ENCODE data around the gene SPOCD1.

SPOCD1 gene

DNA sequence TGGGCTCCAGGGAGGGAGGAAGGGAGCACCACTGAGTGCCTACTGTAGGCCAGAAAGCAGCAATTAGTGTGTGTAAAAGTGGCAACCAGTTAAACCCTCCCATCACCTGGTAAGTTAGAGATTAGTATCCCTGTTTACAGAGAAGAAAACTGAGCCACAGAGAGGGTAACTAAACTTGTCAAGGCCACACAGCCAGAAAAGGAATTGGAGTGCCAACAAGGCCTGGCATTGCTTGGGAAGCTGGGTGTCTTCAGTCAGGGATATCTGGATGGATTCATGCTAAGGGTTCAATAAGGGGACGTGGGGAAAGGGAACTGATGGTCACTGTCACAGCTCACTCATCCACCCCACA is 28.1 kb downstream of the SPOCD1 start:
- no peak for DNase-seq (ENCODE audit: low read depth, low spot score)

DNA sequence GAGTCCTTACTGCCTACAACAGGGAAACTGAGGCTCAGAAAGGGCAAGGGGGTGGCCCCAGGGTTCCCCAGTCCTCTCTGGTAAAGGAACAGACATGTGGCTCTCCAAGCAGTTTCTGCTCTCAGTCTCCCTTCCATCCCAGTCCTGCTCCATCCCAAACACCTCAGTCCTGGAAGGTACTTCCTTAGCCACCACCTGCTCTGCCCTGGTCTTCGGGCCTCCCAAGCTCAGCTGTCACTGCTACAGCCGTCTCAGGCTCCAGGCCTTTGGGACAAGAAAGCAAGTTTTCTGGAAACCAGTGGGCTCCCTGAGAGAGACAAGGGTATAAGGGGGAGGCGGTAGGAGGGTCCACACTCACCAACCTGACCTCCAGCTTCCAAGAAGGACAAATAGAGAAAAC is 28.6 kb downstream of the SPOCD1 start:
- DNase-seq (ENCODE audit: low read depth, low spot score) = no peak

DNA sequence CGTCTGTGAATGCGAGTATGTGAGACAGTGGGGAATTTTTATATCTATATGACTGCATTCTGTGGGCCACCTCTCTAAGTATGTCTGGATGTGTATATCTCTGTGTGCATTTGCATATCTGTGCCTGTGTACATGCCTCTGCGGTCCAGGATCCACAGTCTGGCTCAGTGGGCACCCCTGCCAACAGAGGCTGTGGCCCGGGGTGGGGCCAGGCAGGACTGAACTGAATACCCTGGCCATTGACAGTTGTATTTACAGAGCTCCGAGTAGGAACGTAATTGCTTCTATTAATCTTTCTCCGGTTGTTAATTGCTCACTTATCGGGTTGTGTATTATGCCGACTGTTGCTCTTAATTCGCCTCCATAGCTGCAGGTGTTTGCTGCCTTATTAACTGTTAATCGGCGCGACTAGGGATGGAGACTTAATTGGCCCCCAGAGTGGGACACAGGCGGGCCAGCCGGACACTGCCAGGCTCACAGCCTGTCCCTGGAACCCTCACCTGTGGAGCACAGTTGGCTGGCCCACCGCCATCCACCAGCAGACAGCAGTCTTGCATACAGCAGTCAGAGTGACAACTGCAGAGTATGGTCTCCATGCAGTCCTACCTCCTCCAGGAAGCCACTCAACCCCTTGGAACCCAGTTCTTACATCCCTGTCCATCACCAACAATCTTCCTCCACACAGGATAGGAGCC is 29.3 kb downstream of the SPOCD1 start:
- DNase-seq (ENCODE audit: low read depth, low spot score) = no peak

DNA sequence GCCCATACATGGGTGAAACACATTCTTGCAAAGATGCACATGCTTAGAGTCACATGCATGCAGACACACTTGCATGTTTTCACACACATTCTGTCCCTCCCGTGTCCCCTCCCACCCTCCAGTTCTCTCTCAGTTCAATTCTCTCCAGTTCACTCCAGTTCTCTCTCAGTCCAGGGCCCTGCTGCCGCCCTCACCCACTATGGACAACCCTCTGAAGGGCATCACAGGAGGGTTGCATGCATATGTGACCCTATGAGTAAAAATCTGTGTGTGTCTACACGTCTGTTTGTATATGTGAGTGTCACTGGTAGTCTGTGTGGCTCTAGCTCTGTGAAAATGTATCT is 29.9 kb downstream of the SPOCD1 start:
- no peak for DNase-seq (ENCODE audit: low read depth, low spot score)

DNA sequence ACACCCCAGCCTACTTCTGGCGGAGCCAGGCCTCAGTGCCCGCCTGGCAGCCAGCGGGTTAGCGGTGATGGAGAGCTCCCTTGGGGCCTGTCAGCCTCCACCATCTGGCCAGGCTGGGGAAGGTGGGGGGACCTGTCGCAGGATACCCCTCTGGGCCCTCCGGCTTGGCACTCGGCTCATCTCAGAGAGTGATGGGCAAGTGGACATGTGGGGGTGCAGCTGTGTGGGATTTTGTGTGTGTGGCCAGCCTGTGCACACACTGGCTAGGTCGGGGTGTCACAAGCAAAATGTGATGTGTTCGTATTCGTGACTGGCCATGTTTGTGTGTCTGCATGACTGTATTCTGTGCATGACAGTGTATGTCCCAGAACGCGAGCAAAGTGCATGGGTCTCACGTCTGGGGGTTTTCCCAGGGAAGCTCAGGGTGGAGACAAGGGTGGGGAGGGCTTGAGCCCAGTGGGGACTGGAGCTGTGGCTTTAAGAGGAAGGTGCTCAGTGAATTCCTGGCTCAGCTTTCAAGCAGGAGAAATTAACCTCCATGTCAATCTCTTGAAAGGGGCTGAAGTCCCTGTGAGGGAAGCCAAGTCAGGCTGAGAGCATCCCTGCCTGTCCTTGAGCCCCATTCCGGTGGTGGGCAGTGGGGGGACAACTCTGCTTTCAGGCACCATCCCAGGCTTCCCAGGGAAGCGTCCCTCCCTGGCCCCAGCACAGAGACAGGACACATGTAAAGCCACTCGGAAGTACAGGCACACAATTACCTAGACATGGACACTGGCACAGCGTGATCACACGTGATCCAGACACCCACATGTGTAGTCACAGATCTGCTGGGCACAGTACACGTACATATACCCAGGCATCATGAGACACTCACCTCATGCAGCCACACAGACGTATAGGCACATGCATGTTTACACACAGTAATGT is 30.5 kb downstream of the SPOCD1 start:
- DNase-seq (ENCODE audit: low read depth, low spot score) = no peak

DNA sequence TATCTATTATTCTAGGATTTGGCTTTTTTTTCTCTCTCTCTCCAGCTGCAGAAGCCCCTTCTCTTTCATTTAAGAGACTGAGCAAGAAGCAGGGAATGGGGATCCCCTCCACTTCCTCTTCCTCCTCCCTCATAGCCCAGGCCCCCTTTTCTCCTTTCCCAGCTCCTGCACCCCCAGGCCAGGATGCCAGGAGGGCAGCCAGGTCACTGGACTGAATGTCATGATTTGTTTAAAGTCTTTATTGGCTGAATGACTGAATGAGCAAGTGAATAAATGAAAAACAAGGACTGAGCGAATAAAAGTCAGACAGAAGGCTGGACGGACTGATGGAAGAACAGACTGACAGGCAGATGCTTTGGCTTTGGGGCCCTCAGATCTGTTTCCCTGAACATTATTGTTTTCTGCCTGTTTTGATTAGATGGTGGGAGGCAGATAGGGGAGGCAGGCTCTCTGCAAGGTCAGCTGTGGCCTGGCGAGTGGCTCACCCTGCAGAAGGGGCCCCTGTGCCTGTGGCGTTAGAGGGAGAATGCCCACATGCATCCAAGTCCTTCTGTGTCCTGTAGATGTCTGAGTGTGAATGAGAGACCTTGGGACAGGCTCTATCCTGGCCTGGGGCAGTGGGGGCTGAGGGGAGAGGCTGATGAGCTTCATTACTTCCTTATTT is 31.3 kb downstream of the SPOCD1 start:
- DNase-seq (ENCODE audit: low read depth, low spot score) = no peak

DNA sequence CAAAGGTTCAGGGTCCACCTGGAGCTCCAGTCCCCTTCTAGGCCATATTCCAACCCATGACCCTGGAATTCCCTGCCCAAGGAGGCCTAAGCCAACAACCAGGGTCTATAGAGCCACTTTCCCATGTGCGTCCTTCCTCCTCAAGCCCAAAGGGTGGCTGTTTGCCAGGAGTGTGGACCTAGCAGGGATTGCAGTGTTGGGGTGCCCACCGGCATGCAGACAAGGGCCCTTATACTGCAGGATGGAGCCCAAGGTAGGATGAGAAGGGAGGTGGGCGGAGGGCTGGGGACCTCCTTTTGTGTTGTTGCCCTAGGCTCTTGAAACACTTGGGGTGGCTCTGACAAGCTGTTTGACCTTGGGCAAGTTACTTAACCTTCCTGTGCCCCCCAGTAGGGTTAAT is 32.0 kb downstream of the SPOCD1 start:
- DNase-seq (ENCODE audit: low read depth, low spot score) = no peak

DNA sequence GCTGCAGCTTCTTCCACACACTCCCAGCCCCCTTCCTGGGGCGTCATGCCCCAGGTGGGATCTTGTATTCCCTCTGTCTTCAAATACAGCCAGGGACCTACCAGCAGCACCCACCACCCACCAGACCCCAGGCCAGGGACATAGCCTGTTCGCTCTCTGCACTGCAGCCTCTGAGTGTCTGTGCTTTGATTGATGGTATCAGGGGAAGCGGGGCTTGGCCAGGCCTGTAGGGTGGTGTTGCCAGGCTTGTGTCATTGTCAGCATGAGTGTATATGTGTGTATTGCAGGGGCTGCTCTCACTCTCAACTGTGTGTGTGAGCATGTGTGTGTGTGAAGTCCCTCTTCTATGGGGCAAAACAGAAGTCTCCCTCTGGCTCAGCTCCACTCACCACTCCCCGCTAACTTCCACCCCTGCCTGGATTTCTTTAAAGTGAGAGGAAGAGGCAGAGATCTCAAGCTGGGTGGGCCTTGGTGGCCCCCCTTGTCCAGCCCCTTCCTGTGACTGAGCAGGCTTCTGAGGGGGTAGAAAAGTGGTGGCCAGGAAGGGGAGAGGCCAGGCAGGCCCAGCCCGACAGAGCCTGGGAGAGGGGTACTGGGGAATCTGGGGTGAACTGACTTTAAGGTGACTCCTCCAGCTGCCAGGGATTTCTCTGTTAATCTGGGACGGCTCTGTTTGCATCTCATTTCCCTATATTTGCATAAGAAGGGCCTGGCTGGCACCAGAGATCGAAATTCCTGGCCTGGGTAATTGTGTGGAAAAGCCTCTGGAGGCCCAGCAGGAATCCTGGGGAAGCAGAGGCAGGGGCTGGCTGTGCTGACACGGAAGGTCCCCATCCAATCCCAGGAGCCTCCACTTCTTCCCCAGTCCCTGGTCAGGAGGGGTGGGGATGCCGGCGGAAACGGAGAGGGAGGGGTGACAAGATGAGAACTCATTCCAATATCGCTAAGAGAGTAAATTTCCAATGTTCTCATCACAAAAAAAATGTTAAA is 33.1 kb downstream of the SPOCD1 start:
- no peak for DNase-seq (ENCODE audit: low read depth, low spot score)

DNA sequence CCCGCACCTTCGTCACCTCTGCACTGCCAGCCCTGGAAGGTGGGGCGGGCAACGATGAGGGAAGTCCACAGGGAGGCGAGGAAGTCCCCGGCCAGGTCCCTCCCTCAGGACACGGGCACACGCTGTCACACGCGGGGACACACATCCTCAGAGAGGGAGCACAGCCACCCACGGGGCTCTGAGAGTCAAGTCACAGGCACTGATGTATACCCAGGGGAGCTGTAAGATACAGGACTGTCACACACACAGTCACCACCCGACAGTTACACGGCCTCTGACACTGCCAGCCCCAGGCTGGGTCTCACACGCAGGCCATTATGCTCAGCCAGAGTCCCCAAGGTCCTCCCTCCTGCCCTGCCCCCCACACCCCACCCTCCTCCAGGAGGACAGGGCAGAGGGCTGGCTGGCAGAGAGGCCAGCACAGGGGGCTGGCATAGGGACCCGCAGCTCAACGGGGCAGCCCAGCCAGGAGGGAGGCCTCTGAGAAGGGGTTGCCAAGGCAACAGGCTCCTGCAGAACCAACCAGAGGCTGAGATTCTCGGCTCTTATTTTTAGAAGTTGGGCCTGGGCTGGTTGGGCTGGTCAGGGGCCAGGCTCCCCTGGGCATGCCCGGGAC is 34.0 kb downstream of the SPOCD1 start:
- no peak for DNase-seq (ENCODE audit: low read depth, low spot score)

DNA sequence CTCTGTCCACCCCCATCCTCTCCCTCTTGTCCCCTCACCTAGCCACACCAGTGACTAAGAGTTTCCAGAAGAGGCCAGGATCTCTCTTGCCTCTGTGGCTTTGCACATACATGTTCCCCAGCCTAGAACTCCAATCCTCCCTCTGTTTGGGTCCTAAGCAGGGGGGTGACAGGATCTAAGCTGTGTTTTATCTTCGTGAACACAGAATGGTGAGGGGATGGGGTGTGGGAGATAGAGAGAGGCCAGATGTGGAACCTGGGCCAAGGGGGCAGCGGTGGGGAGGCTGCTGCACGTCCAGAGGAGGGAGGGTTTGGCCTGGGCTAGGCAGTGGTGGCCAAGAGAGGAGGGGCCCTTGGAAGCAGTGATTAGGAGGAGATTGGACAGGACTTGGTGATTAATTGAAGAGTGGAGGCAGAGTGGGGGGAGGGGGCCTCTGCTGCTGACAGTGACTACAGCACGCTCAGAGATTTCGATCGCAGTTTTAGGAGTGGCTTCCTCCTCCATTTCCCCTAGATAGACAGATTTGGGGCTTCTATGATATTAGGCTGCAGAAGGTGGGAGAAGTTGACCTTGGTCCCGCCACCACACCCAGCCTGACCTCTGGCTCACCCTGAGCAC is 34.6 kb downstream of the SPOCD1 start:
- DNase-seq (ENCODE audit: low read depth, low spot score) = no peak

DNA sequence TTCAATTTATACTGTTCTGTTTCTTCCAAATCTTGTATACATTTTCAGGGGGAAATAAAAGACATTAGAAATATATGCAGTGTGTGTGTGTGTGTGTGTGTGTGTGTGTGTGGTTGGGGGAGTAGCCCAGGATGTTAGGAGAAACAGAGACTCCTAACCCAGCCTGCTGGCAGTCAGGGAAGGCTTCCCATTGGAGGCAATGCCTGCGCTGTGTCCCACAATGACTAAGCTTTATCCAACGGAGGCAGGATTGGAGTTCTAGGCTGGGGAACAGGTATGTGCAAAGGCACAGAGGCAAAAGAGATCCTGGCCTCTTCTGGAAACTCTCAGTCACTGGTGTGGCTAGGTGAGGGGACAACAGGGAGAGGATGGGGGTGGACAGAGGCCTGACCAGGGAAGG is 35.2 kb downstream of the SPOCD1 start:
- DNase-seq (ENCODE audit: low read depth, low spot score) = no peak

DNA sequence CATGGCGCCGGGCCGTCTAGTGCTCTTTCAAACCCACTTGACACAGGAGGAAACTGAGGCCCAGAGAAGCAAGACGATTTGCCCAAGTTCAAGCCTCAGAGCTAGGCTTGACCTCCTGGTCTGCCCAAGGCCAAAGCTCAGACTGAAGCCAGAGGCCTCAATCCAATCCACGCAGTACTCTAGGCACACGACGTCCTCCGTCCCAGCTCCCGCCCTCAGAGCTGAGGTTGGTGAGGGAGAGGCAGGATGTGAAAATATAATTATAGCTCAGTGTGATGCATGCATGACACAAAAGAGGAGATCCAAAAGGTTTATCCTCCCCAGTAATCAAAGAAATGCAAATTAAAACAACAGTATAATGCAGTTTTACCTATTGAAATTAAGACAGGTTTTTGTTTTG is 36.1 kb downstream of the SPOCD1 start:
- no peak for DNase-seq (ENCODE audit: low read depth, low spot score)

DNA sequence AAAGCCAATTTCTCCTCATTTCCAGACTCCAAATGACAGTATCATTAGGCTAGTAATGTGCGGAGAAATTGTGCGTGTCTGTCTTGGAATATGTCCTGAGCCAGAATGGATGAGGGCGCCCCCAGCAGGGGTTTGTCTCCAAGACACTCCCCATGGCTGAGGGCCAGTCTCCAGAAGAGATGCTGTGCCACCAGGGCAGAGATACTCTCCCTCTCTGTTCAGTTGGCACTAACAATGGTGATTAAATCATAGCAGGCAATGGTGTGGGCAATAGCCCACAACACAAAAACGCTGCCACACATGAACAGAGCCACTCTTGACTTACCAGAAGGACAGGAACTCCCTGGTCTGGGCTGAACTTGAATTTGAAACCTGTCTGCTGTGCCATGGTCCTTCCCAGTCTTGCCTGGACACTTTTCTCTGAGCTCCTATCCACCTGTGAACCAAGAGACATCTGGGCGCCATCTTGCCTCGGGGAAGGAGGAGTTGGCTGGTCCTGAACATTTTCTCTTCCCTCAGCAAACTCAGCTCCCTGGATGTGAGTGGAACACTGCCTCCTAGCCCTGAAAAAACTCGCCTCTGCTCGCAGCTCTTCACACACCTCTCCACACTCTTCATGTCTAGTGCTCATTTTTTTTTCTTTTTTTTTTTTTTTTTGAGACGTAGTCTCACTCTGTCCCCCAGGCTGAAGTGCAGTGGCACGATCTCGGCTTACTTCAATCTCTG is 36.9 kb downstream of the SPOCD1 start:
- DNase-seq (ENCODE audit: low read depth, low spot score) = no peak

DNA sequence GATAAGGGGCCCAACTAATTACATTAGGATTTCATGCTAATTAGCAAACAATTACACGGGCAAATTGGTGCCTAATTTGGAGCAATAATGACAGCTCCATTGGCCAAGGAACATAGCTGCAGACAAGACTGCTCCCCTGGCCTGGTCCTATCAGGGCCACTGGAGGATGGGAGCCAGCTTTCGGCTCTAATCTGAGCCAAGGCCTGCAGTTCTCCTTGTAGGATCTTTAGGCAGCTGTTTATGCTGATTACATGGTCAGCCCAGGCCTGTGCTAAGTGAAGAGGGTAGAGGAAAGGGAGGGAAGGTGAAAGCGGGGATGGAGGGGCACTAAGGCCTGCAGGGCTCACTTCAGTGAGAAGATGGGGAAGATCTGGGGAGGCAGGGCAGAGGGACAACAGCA is 39.3 kb downstream of the SPOCD1 start:
- no peak for DNase-seq (ENCODE audit: low read depth, low spot score)

DNA sequence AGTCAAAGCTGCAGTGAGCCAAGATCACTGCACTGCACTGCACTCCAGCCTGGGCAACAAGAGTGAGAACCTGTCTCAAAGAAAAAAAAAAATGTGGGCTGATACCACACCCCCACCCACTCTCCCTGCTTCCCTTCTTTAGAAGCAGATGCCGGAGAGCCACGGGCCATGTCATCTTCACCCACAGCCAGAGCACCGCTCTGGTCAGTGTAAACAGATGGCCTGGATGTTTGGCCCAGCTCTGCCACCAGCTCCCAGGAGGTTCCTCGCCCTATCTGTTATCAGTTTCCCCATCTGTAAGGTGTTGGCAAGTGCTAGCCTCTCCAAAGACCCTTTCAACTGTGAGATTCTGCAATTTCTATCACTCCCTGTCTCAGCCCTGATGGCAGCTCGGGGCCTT is 39.8 kb downstream of the SPOCD1 start:
- no peak for DNase-seq (ENCODE audit: low read depth, low spot score)

DNA sequence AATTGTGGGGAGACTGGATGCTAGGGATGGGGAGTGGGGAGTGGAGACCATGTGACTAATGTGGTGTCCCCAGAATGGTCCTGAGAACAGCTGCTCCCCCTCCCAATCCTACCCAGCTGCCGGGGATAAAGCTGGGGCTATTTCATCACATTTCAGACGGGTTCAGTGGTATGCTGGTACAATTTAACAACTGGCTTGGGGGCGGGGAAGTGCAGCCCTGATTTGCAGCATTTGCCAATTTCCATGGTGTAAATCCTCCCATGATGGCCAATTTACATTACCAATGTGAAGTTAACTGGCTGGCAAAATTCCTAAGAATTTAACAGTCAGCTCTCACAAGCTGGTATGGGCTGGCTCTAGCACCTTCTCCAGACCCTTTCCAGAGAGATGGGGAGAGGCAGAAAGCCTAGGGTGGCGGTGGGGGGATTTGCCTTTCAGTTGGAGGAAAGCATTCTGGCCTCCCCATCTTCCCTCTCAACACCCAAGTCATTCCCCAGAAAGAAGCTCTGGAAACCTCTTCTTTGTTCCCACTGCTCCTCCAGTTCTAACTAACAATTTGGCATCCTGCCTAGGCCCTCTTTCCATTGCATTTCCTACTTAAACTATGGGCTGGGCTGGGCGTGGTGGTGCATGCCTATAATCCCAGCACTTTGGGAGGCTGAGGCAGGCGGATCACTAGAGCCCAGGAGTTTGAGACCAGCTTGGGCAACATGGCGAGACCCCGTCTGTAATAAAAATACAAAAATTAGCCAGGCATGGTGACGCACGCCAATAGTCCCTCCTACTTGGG is 40.4 kb downstream of the SPOCD1 start:
- DNase-seq (ENCODE audit: low read depth, low spot score) = no peak

DNA sequence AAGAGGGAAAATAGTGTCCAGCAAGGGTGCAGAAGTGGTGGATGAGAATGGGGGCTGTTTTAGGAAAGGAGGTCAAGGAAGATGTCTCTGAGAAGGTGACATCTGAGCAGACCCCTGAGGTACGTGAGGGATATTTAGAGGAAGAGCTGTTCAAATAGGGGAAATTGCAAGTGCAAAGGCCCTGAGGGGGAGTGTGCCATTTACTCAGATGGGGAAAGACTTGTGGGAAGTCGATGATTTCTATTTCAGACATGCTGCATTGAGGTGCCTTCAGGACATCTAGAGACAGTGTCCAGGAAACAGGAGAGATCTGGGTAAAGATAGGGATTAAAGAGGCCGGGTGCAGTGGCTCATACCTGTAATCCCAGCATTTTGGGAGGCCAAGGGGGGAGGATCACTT is 41.3 kb downstream of the SPOCD1 start:
- DNase-seq (ENCODE audit: low read depth, low spot score) = no peak

DNA sequence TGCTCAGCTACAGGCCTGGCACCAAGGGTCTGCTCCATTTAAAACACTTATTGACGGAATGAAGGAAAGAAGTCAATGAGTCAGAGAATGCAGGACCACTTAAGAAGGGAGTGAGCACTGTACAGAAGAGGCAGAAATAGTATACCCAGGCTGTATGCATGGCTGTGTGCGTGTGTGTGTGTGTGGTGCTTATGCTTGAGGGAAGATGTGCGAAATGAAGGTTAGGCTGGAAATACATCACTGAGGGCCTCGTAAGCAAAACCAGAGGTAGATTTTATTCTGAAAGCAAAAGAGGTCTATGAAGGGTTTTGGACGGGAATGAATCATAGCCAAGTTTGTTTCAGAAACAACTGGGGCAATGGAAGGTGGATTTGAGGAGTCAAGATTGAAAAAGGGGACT is 42.0 kb downstream of the SPOCD1 start:
- DNase-seq (ENCODE audit: low read depth, low spot score) = no peak

DNA sequence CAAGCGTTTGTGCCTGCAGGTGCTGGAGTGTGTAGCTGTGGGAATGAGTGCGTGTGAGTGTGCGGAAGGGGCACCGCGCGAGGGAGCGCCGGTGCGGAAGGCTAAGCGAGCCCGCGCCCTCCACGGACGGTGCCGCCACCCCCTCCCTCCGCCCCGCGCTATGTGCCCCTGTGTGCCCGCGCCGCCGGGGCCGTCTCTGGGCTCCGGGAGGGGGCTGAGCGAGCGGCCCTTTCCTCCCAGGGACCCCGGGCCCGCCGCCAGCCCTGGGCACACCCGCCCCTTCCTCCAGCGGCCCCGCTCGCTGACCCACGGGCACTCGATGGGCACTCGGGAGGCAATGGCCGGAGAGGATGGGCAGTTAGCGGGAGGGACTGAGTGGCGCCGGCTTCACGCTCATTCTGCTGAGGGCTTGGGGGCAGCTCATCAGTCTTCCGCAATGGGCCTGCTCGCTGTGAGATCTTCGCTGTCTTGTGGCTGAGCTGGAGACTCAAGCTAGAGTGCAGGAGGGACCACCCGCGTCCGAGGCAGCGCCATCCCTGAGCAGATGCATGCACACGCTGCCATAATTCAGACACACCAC is 43.1 kb downstream of the SPOCD1 start:
- no peak for DNase-seq (ENCODE audit: low read depth, low spot score)
